GM12878 (cell line): ENCODE measurements around the gene OVCA2.

Experiments used
- BMI1 ChIP-seq: fragments of 450-650 bp; IDR thresholded peaks from 2 replicates; pipeline ENCODE4 v1.6.1; 2016; ENCODE audit warnings: mild to moderate bottlenecking, moderate library complexity, borderline replicate concordance
- CBFB ChIP-seq: IDR thresholded peaks from 2 replicates; pipeline ENCODE4 v1.6.1; 2016; ENCODE audit warnings: antibody characterized with exemption, low read depth
- EP300 ChIP-seq, 2 experiments: fragments of 150-350 bp in 1 of 2; IDR thresholded peaks; 2 replicates each; pipeline ENCODE4 v1.6.1; 2011 to 2012; ENCODE audit warnings: low read depth in 2 of 2, low read length in 2 of 2, borderline replicate concordance in 1 of 2, improper control_type of control experiment in 1 of 2, inconsistent platforms in 1 of 2; ENCODE audit not compliant: control insufficient read depth in 1 of 2
- PRDM15 ChIP-seq: fragments of 450-650 bp; formaldehyde crosslinking; IDR thresholded peaks from 2 replicates; pipeline ENCODE4 v1.4.0; 2020; ENCODE audit warnings: mild to moderate bottlenecking, moderate library complexity
- RAD51 ChIP-seq: fragments of 450-650 bp; IDR thresholded peaks from 2 replicates; pipeline ENCODE4 v1.6.1; 2016; ENCODE audit warnings: moderate library complexity, mild to moderate bottlenecking, inconsistent platforms
- RELA ChIP-seq: fragments of 450-650 bp; IDR thresholded peaks from 2 replicates; pipeline ENCODE4 v1.8.0; 2014; ENCODE audit warnings: borderline replicate concordance; ENCODE audit not compliant: partially characterized antibody
- REST ChIP-seq: IDR thresholded peaks from 2 replicates; pipeline ENCODE4 v1.6.1; 2012; ENCODE audit warnings: mild to moderate bottlenecking, low read depth, low read length
- SIN3A ChIP-seq: IDR thresholded peaks from 2 replicates; pipeline ENCODE4 v1.6.1; 2012; ENCODE audit warnings: low read depth, low read length, improper control_type of control experiment
- SMC3 ChIP-seq: IDR thresholded peaks from 2 replicates; pipeline ENCODE4 v1.6.1; 2011; ENCODE audit warnings: low read length, improper control_type of control experiment, borderline replicate concordance
- STAT1 ChIP-seq: fragments of 450-650 bp; conservative IDR thresholded peaks from 2 replicates; pipeline ENCODE4 v1.6.1; 2014; ENCODE audit warnings: antibody characterized with exemption, mild to moderate bottlenecking
- ZSCAN29 ChIP-seq: fragments of 450-650 bp; IDR thresholded peaks from 2 replicates; pipeline ENCODE4 v1.6.1; 2017; ENCODE audit warnings: mild to moderate bottlenecking, moderate library complexity
- TF ChIP-seq, protein P1 (sequence below), 3 experiments: IDR thresholded peaks in 2 of 3; conservative IDR thresholded peaks in 1 of 3; 2 replicates each; pipeline ENCODE4 v1.5.1; 2011; ENCODE audit warnings: low read depth in 3 of 3, low read length in 3 of 3, mild to moderate bottlenecking in 3 of 3, control low read depth in 2 of 3, moderate library complexity in 2 of 3, inconsistent platforms in 1 of 3, mixed read lengths in 1 of 3; ENCODE audit not compliant: control insufficient read depth in 2 of 3, insufficient read depth in 1 of 3; ENCODE audit errors: extremely low read depth in 1 of 3
- TF ChIP-seq, protein P2 (sequence below): IDR thresholded peaks from 2 replicates; pipeline ENCODE4 v1.6.1; 2012; ENCODE audit warnings: low read depth, low read length, improper control_type of control experiment
- TF ChIP-seq, protein P3 (sequence below): fragments of 450-650 bp; IDR thresholded peaks from 2 replicates; pipeline ENCODE4 v1.6.1; 2016; ENCODE audit warnings: mild to moderate bottlenecking

DNA sequence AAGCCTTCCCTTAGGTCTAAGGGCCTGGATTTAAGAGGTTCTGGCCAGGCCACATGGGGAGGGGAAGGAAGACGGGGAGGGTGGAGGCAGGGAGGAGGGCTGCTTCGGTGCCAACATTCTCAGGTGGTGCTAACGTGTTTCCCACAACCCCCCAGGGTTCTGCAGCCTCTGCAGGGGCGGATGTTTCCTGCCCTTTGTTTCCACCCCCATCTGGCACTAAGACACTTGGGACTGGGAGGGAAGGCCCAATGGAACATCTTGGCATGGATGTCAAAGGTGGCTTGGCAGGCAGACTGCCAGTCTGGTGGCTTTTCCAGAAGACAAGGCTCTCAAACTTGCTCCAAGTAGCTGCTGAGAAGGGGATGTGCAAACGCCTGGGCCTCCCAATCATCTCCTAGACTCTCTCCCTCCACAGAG, 25.8 kb downstream of the OVCA2 start:
- TF ChIP-seq, protein P1, sequence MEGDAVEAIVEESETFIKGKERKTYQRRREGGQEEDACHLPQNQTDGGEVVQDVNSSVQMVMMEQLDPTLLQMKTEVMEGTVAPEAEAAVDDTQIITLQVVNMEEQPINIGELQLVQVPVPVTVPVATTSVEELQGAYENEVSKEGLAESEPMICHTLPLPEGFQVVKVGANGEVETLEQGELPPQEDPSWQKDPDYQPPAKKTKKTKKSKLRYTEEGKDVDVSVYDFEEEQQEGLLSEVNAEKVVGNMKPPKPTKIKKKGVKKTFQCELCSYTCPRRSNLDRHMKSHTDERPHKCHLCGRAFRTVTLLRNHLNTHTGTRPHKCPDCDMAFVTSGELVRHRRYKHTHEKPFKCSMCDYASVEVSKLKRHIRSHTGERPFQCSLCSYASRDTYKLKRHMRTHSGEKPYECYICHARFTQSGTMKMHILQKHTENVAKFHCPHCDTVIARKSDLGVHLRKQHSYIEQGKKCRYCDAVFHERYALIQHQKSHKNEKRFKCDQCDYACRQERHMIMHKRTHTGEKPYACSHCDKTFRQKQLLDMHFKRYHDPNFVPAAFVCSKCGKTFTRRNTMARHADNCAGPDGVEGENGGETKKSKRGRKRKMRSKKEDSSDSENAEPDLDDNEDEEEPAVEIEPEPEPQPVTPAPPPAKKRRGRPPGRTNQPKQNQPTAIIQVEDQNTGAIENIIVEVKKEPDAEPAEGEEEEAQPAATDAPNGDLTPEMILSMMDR (IDR thresholded peaks at IDR 0.05 in 2 of 3, conservative IDR thresholded peaks at IDR 0.05 in 1 of 3; ENCODE audit: control insufficient read depth in 2 of 3, extremely low read depth in 1 of 3, insufficient read depth in 1 of 3, low read depth in 3 of 3, low read length in 3 of 3), result no peak
- TF ChIP-seq EP300 (IDR thresholded peaks at IDR 0.05; ENCODE audit: borderline replicate concordance in 1 of 2, control insufficient read depth in 1 of 2, low read depth in 2 of 2, low read length in 2 of 2), result no peak
- TF ChIP-seq SMC3, result no peak
- no peak for TF ChIP-seq REST
- no peak for TF ChIP-seq CBFB
- TF ChIP-seq STAT1, result no peak
- TF ChIP-seq PRDM15 (CRISPR knock-in tag), result no peak
- TF ChIP-seq BMI1, result no peak
- TF ChIP-seq RAD51, result no peak
- no peak for TF ChIP-seq SIN3A
- TF ChIP-seq RELA, result no peak
- TF ChIP-seq, protein P2, sequence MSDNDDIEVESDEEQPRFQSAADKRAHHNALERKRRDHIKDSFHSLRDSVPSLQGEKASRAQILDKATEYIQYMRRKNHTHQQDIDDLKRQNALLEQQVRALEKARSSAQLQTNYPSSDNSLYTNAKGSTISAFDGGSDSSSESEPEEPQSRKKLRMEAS, result no peak
- no peak for TF ChIP-seq ZSCAN29
- TF ChIP-seq, protein P3, sequence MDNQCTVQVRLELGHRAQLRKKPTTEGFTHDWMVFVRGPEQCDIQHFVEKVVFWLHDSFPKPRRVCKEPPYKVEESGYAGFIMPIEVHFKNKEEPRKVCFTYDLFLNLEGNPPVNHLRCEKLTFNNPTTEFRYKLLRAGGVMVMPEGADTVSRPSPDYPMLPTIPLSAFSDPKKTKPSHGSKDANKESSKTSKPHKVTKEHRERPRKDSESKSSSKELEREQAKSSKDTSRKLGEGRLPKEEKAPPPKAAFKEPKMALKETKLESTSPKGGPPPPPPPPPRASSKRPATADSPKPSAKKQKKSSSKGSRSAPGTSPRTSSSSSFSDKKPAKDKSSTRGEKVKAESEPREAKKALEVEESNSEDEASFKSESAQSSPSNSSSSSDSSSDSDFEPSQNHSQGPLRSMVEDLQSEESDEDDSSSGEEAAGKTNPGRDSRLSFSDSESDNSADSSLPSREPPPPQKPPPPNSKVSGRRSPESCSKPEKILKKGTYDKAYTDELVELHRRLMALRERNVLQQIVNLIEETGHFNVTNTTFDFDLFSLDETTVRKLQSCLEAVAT, result no peak
